SK-N-SH treated with all-trans-retinoic acid at 6 μM for 48 hours (cell line): ENCODE results near the gene EMC10.

ENCODE experiments used
- ATAC-seq: fragments of 200-7000 bp; cut with Tn5 transposase; 3 replicates; pipeline ENCODE4 v1.9.1; 2020; ENCODE audit warnings: mild to moderate bottlenecking, moderate library complexity
- ARNTL ChIP-seq: fragments of 450-650 bp; formaldehyde crosslinking; IDR thresholded peaks from 2 replicates; pipeline ENCODE4 v1.5.0; 2020; ENCODE audit warnings: low read depth, mild to moderate bottlenecking, moderate library complexity, borderline replicate concordance
- CREB5 ChIP-seq: fragments of 250-450 bp; sonication (Bioruptor Pico); IDR thresholded peaks from 2 replicates; pipeline ENCODE4 v1.5.1; 2020; ENCODE audit warnings: low read depth, mild to moderate bottlenecking, moderate library complexity
- CSDC2 ChIP-seq: fragments of 250-450 bp; sonication (Bioruptor Pico); IDR thresholded peaks from 2 replicates; pipeline ENCODE4 v1.5.0; 2020; ENCODE audit warnings: mild to moderate bottlenecking, moderate library complexity
- CSRNP3 ChIP-seq: fragments of 250-450 bp; sonication (Bioruptor Pico); IDR thresholded peaks from 2 replicates; pipeline ENCODE4 v1.5.1; 2021; ENCODE audit warnings: mild to moderate bottlenecking, moderate library complexity
- ESRRG ChIP-seq: fragments of 250-450 bp; sonication (Bioruptor Pico); IDR thresholded peaks from 2 replicates; pipeline ENCODE4 v1.6.1; 2021; ENCODE audit warnings: mild to moderate bottlenecking
- GLIS3 ChIP-seq: fragments of 250-450 bp; sonication (Bioruptor Pico); IDR thresholded peaks from 2 replicates; pipeline ENCODE4 v1.5.0; 2020; ENCODE audit warnings: mild to moderate bottlenecking, moderate library complexity
- ISL1 ChIP-seq: fragments of 250-450 bp; sonication (Bioruptor Pico); IDR thresholded peaks from 2 replicates; pipeline ENCODE4 v2.1.2; 2022; ENCODE audit warnings: mild to moderate bottlenecking, moderate library complexity
- OSR1 ChIP-seq: fragments of 250-450 bp; sonication (Bioruptor Pico); IDR thresholded peaks from 2 replicates; pipeline ENCODE4 v1.8.0; 2022; ENCODE audit warnings: moderate library complexity, mild to moderate bottlenecking, inconsistent platforms
- PATZ1 ChIP-seq: fragments of 250-450 bp; sonication (Bioruptor Pico); IDR thresholded peaks from 2 replicates; pipeline ENCODE4 v1.8.0; 2020; ENCODE audit warnings: mild to moderate bottlenecking, moderate library complexity, borderline replicate concordance
- POU6F1 ChIP-seq: fragments of 250-450 bp; sonication (Bioruptor Pico); IDR thresholded peaks from 2 replicates; pipeline ENCODE4 v1.8.0; 2021; ENCODE audit warnings: low read depth, mild to moderate bottlenecking, moderate library complexity, borderline replicate concordance
- PPARA ChIP-seq: fragments of 250-450 bp; sonication (Bioruptor Pico); IDR thresholded peaks from 2 replicates; pipeline ENCODE4 v1.5.0; 2020; ENCODE audit warnings: mild to moderate bottlenecking, borderline replicate concordance
- RARB ChIP-seq: fragments of 250-450 bp; sonication (Bioruptor Pico); IDR thresholded peaks from 2 replicates; pipeline ENCODE4 v1.8.0; 2021; ENCODE audit warnings: mild to moderate bottlenecking, moderate library complexity
- TCF4 ChIP-seq: fragments of 250-450 bp; sonication (Bioruptor Pico); IDR thresholded peaks from 2 replicates; pipeline ENCODE4 v1.8.0; 2021; ENCODE audit warnings: mild to moderate bottlenecking, moderate library complexity, borderline replicate concordance
- TOX ChIP-seq: fragments of 250-450 bp; sonication (Bioruptor Pico); IDR thresholded peaks from 2 replicates; pipeline ENCODE4 v1.8.0; 2021; ENCODE audit warnings: mild to moderate bottlenecking, moderate library complexity, borderline replicate concordance
- TSHZ2 ChIP-seq: fragments of 250-450 bp; sonication (Bioruptor Pico); IDR thresholded peaks from 2 replicates; pipeline ENCODE4 v1.5.0; 2020; ENCODE audit warnings: mild to moderate bottlenecking, moderate library complexity
- ZC3H10 ChIP-seq: fragments of 250-450 bp; sonication (Bioruptor Pico); IDR thresholded peaks from 2 replicates; pipeline ENCODE4 v1.5.1; 2021; ENCODE audit warnings: mild to moderate bottlenecking, moderate library complexity
- ZFP3 ChIP-seq: fragments of 250-450 bp; sonication (Bioruptor Pico); IDR thresholded peaks from 2 replicates; pipeline ENCODE4 v1.5.0; 2020; ENCODE audit warnings: mild to moderate bottlenecking, moderate library complexity
- ZFP30 ChIP-seq: fragments of 450-650 bp; formaldehyde crosslinking; IDR thresholded peaks from 2 replicates; pipeline ENCODE4 v1.5.0; 2022; ENCODE audit warnings: mild to moderate bottlenecking, moderate library complexity
- ZNF565 ChIP-seq: fragments of 450-650 bp; formaldehyde crosslinking; conservative IDR thresholded peaks from 2 replicates; pipeline ENCODE4 v1.5.0; 2020; ENCODE audit warnings: low read depth, mild to moderate bottlenecking, moderate library complexity
- ZNF70 ChIP-seq: fragments of 450-650 bp; formaldehyde crosslinking; IDR thresholded peaks from 2 replicates; pipeline ENCODE4 v1.5.0; 2020; ENCODE audit warnings: mild to moderate bottlenecking, moderate library complexity
- ZNF8 ChIP-seq: fragments of 450-650 bp; formaldehyde crosslinking; IDR thresholded peaks from 2 replicates; pipeline ENCODE4 v1.5.0; 2020; ENCODE audit warnings: mild to moderate bottlenecking, moderate library complexity

The EMC10 gene

GRCh38 chr19:50510700-50511068 is 34.4 kb downstream of the EMC10 start:
- no peak for TF ChIP-seq PPARA (CRISPR knock-in tag)
- no peak for TF ChIP-seq ARNTL (CRISPR knock-in tag)
- TF ChIP-seq ZFP3 (CRISPR knock-in tag): no peak
- no peak for TF ChIP-seq ZC3H10 (CRISPR knock-in tag)
- TF ChIP-seq OSR1 (CRISPR knock-in tag): no peak
- TF ChIP-seq CSRNP3 (CRISPR knock-in tag): no peak
- TF ChIP-seq ZFP30 (CRISPR knock-in tag): no peak
- no peak for TF ChIP-seq POU6F1 (CRISPR knock-in tag)
- no peak for TF ChIP-seq ZNF8 (CRISPR knock-in tag)
- TF ChIP-seq RARB: no peak
- no peak for TF ChIP-seq CREB5 (CRISPR knock-in tag)
- no peak for TF ChIP-seq TOX (CRISPR knock-in tag)
- no peak for TF ChIP-seq ZNF70
- no peak for TF ChIP-seq ISL1 (CRISPR knock-in tag)
- TF ChIP-seq, all 23 proteins: peak for 0
- peak; percentile 3 for ATAC-seq

- TF ChIP-seq TSHZ2 (CRISPR knock-in tag): 0 out of 2 replicates have a peak, but pooled peaks have one; percentile 51
- TF ChIP-seq CSRNP3 (CRISPR knock-in tag): no peak
- no peak for TF ChIP-seq TCF4 (CRISPR knock-in tag)
- peak; percentile 68 for TF ChIP-seq ZFP3 (CRISPR knock-in tag)
- no peak for TF ChIP-seq ZFP30 (CRISPR knock-in tag)
- no peak for TF ChIP-seq ZC3H10 (CRISPR knock-in tag)
- no peak for TF ChIP-seq CSDC2 (CRISPR knock-in tag)
- 0 out of 2 replicates have a peak, but pooled peaks have one; percentile 60 for TF ChIP-seq ZNF565 (CRISPR knock-in tag)
- no peak for TF ChIP-seq OSR1 (CRISPR knock-in tag)
- TF ChIP-seq PPARA (CRISPR knock-in tag): no peak
- TF ChIP-seq GLIS3 (CRISPR knock-in tag): no peak
- TF ChIP-seq ESRRG (CRISPR knock-in tag): no peak
- TF ChIP-seq ISL1 (CRISPR knock-in tag): no peak
- no peak for TF ChIP-seq ZNF70
- TF ChIP-seq CREB5 (CRISPR knock-in tag): no peak
- TF ChIP-seq PATZ1 (CRISPR knock-in tag): peak; percentile 45; the same call in 1 of the 2 replicates
- no peak for TF ChIP-seq ARNTL (CRISPR knock-in tag)
- ATAC-seq: peak; percentile 96
Measured at GRCh38 chr19:50511069-50511822, 34.9 kb downstream of the EMC10 start, which contains the start of gene JOSD2. Gene JOSD2 (minus strand): TSS chr19:50511191. CDS start chr19:50510431, 760 bp downstream.
